Prostate gland (tissue), 2 donors: ENCODE measurements around the gene PPP4C. TPM values are rescaled to one million over a fixed set of nuclear protein-coding genes. Genes with fewer than 3 reads are reported as not detected.

Experiments used
- DNase-seq: peaks from one replicate; pipeline ENCODE4 v3.0.0-alpha.2; 2019; ENCODE audit warnings: low spot score
- H3K27ac ChIP-seq, 2 donors: fragments of 200-600 bp; sonication (generic); 2 replicates each; pipeline ENCODE4 v1.5.1; 2017 to 2019
- H3K27me3 ChIP-seq: fragments of 200-600 bp; sonication (generic); replicated peaks from 2 replicates; pipeline ENCODE4 v1.5.1; 2019; ENCODE audit not compliant: insufficient read depth
- H3K36me3 ChIP-seq, 2 donors: fragments of 200-600 bp; sonication (generic); 1 replicate in 1 of 2; 2 replicates in 1 of 2; pipeline versions ENCODE4 v1.5.1 to v1.8.1; 2017 to 2019
- H3K4me1 ChIP-seq: fragments of 200-600 bp; sonication (generic); replicated peaks from 2 replicates; pipeline ENCODE4 v1.5.1; 2019
- H3K4me3 ChIP-seq, 2 donors: fragments of 200-600 bp; sonication (generic); 2 replicates each; pipeline ENCODE4 v1.5.1; 2017 to 2019
- H3K9me3 ChIP-seq: fragments of 200-600 bp; sonication (generic); 2 replicates; pipeline ENCODE4 v1.5.1; 2017
- CTCF ChIP-seq, 4 experiments: fragments of 200-600 bp in 2 of 4; fragments of 450-650 bp in 2 of 4; sonication (generic) in 2 of 4; IDR thresholded peaks; 1 replicate in 3 of 4; 2 replicates in 1 of 4; pipeline ENCODE4 v1.5.1; 2016 to 2019; ENCODE audit warnings: antibody characterized with exemption in 4 of 4, mild to moderate bottlenecking in 2 of 4, moderate library complexity in 2 of 4
- POLR2A ChIP-seq: fragments of 450-650 bp; IDR thresholded peaks from one replicate; pipeline ENCODE4 v1.6.1; 2016; ENCODE audit warnings: antibody characterized with exemption, mild to moderate bottlenecking
- POLR2AphosphoS5 ChIP-seq: sonication (generic); formaldehyde crosslinking; IDR thresholded peaks from one replicate; pipeline ENCODE4 v1.6.1; 2017; ENCODE audit warnings: antibody characterized with exemption
- WGBS: methylation state at CpG from one replicate; pipeline ENCODE4 v1.1.5; 2018; 5-methylcytosine and 5-hydroxymethylcytosine counted together
- intact Hi-C: fragments of 100-400 bp; cut with DNase I; formaldehyde crosslinking; loops from one replicate; pipeline ENCODE4 v1.14.2; 2022
- total RNA-seq, 2 donors: library from RNA; depleted of rRNA; stranded (reverse); fragments of >200 nt; gene quantifications; one replicate each; pipeline ENCODE4 v1.1.0, GENCODE V29; 2016

Gene PPP4C
- total RNA-seq, 2 donors from 2014 or later, result 67.8 to 85.4 TPM

- no peak overlapping the region for H3K4me3 ChIP-seq
- H3K27ac ChIP-seq, result no peak overlapping the region
- H3K36me3 ChIP-seq, result peaks cover 5 to 14% of the 10 kb centered on the region in 2 donors
- WGBS, result 89% methylated on average over 16 of the region's 16 CpGs
- no peak for DNase-seq
- H3K27me3 ChIP-seq, result no peaks in the 10 kb centered on the region
- no peaks in the 10 kb centered on the region for H3K9me3 ChIP-seq
- TF ChIP-seq POLR2A (no peak), POLR2AphosphoS5 (no peak), CTCF (IDR thresholded peaks at IDR 0.05) (no peak)
- H3K4me1 ChIP-seq, result no peaks in the 10 kb centered on the region
- intact Hi-C loops, result no loop called here
Observed at GRCh38 chr16:30116291-30117207, 40.8 kb downstream of the PPP4C start.

- intact Hi-C loops, result no loop called here
- H3K9me3 ChIP-seq, result no peaks in the 10 kb centered on the region
- no peak for DNase-seq
- no peaks in the 10 kb centered on the region for H3K27me3 ChIP-seq
- H3K4me1 ChIP-seq, result peaks cover 5% of the 10 kb centered on the region
- WGBS, result 95% methylated on average over 10 of the region's 10 CpGs
- peaks cover 5 to 14% of the 10 kb centered on the region in 2 donors for H3K36me3 ChIP-seq
- H3K4me3 ChIP-seq, result no peak overlapping the region
- H3K27ac ChIP-seq, result no peak overlapping the region
- no peak for TF ChIP-seq POLR2A
- no peak for TF ChIP-seq POLR2AphosphoS5
Observed at GRCh38 chr16:30117768-30118167, 42.0 kb downstream of the PPP4C start.

- intact Hi-C loops, result no loop called here
- DNase-seq, result no peak
- peaks cover 5 to 14% of the 10 kb centered on the region in 2 donors for H3K36me3 ChIP-seq
- no peaks in the 10 kb centered on the region for H3K27me3 ChIP-seq
- 92% methylated on average over 2 of the region's 2 CpGs for WGBS
- TF ChIP-seq POLR2A (no peak), CTCF (IDR thresholded peaks at IDR 0.05) (no peak), POLR2AphosphoS5 (no peak)
- no peak overlapping the region for H3K27ac ChIP-seq
- peaks cover 8% of the 10 kb centered on the region for H3K4me1 ChIP-seq
- H3K4me3 ChIP-seq, result no peak overlapping the region
- H3K9me3 ChIP-seq, result no peaks in the 10 kb centered on the region
Observed at GRCh38 chr16:30119428-30119827, 43.6 kb downstream of the PPP4C start.

- Histone ChIP-seq H3K27me3 (no peaks in the 10 kb centered on the region), H3K36me3 (peaks cover 5 to 14% of the 10 kb centered on the region in 2 donors), H3K27ac (no peak overlapping the region), H3K4me1 (peaks cover 8% of the 10 kb centered on the region), H3K4me3 (no peak overlapping the region), H3K9me3 (no peaks in the 10 kb centered on the region)
- 96% methylated on average over 3 of the region's 3 CpGs for WGBS
- intact Hi-C loops, result loop anchor here (5.0 kb wide), 1 partner anchor 53 kb away; the partner anchor contains the start of gene ALDOA
- TF ChIP-seq POLR2AphosphoS5 (no peak), POLR2A (no peak), CTCF (IDR thresholded peaks at IDR 0.05) (no peak)
- DNase-seq, result no peak
Observed at GRCh38 chr16:30120340-30121105, 44.7 kb downstream of the PPP4C start.
